ENCODE data around the gene A2M. TPM values are rescaled to one million over a fixed set of nuclear protein-coding genes. Genes with fewer than 3 reads are reported as not detected.

Gene A2M
- total and polyA plus RNA-seq, 2 of the 8 experiments (the other 6 are each of a cell fraction or from before 2014, with no cell fraction given) = 0.15 TPM; not detected in 1

DNA sequence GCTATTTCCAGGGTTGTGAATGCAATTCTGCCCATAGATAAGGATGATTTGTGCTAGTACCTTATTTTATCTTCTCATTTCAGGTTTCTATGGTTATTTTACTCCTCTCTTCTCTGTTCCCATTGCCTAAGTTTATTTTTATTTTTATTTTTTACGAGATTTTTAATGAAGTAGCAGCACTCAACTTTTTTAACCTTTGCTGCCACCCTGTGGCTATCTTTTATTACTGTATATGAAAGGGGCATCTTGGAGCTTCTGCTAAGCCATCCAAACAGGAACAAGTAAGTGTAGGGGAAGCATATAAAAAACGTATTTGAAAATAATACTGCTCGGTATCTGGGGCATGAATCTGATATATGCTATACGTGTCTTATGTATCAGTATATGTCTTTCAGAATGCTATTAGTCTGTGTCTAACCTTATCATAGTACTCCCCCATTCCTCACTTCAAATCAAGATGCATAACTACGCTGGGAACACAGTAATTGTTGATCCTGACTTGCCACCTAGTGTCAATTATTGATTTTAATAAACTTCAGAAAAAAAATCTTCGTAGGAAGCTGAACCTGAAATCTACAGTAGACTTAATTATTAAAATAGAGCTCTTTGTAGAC is 66.1 kb downstream of the A2M start (continued):
- no peak for TF ChIP-seq JUND (IDR thresholded peaks at IDR 0.05; ENCODE audit: low read length)

Data from H1 (cell line).